Measurements from ENCODE around the gene SUV39H1. TPM values are rescaled to one million over a fixed set of nuclear protein-coding genes. Genes with fewer than 3 reads are reported as not detected.

SUV39H1 gene
- total and polyA plus RNA-seq, 2 of the 8 experiments (the other 6 are each of a cell fraction or from before 2014, with no cell fraction given): 14.8 to 27.8 TPM

- FAIRE-seq: no peak
- POLR2A ChIA-PET (ENCODE audit: partially characterized antibody): interaction anchor here (0.8 kb wide), 1 partner anchor 187 kb away, joined by 3 read pairs; no protein-coding TSS in a partner anchor
- no peak overlapping the region for H3K56ac ChIP-seq (replicated peaks; ENCODE audit: insufficient read length, low read depth, low read length)
- TF ChIP-seq ATF3 (IDR thresholded peaks at IDR 0.05; ENCODE audit: insufficient read depth, low read depth, low read length): no peak
- TF ChIP-seq PHF8 (conservative IDR thresholded peaks at IDR 0.05; ENCODE audit: low read depth, low read length): no peak
- TF ChIP-seq MAX (IDR thresholded peaks at IDR 0.05): no peak
- no peak for TF ChIP-seq HDAC6 (IDR thresholded peaks at IDR 0.05; ENCODE audit: low read depth, low read length)
- no peak for TF ChIP-seq CHD1 (IDR thresholded peaks at IDR 0.05; ENCODE audit: low read depth, low read length)
- TF ChIP-seq EGR1 (IDR thresholded peaks at IDR 0.05; ENCODE audit: borderline replicate concordance, low read depth, low read length): no peak
- TF ChIP-seq RAD21 (IDR thresholded peaks at IDR 0.05 in 1 of 2, conservative IDR thresholded peaks at IDR 0.05 in 1 of 2; ENCODE audit: low read depth in 2 of 2, low read length in 2 of 2): no peak
- no peak for TF ChIP-seq TAF1 (IDR thresholded peaks at IDR 0.05; ENCODE audit: low read depth, low read length)
- TF ChIP-seq EP300 (IDR thresholded peaks at IDR 0.05; ENCODE audit: borderline replicate concordance in 1 of 2, low read depth in 2 of 2, low read length in 2 of 2): no peak
- TF ChIP-seq POLR2A (IDR thresholded peaks at IDR 0.05; ENCODE audit: control extremely low read depth in 1 of 2, low read depth in 2 of 2, low read length in 2 of 2): no peak
- no peak for TF ChIP-seq FOSL1 (IDR thresholded peaks at IDR 0.05; ENCODE audit: insufficient read depth, low read depth, low read length)
- no peak for TF ChIP-seq TEAD4 (IDR thresholded peaks at IDR 0.05; ENCODE audit: low read depth, low read length)
- TF ChIP-seq SIRT6 (IDR thresholded peaks at IDR 0.05; ENCODE audit: low read length): no peak
Measured at GRCh38 chrX:48728653-48729052, 32.1 kb downstream of the SUV39H1 start.

More at GRCh38 chrX:48728653-48729052, 32.1 kb downstream of the SUV39H1 start:
- Histone ChIP-seq H3K27ac (ENCODE audit: low read depth, low read length) (no peak overlapping the region), H2BK5ac (ENCODE audit: low read depth, low read length) (no peak overlapping the region), H3K79me2 (ENCODE audit: control insufficient read depth in 1 of 2, insufficient read depth in 2 of 2, low read length in 2 of 2) (no peaks in the 10 kb centered on the region), H2BK120ac (replicated peaks; ENCODE audit: low read depth, low read length) (no peak overlapping the region), H3K9ac (replicated peaks in 1 of 4; ENCODE audit: extremely low read depth in 1 of 4, low read depth in 3 of 4, low read length in 3 of 4) (no peak overlapping the region), H3K23ac (ENCODE audit: insufficient read length) (no peak overlapping the region), H3K9me3 (ENCODE audit: insufficient read depth in 2 of 2, low read depth in 1 of 2, low read length in 1 of 2) (no peaks in the 10 kb centered on the region), H2BK12ac (ENCODE audit: low read depth, low read length) (no peak overlapping the region), H2BK15ac (ENCODE audit: low read length) (no peak overlapping the region), H3K4me3 (ENCODE audit: extremely low read depth in 1 of 4, insufficient read depth in 2 of 4, low read depth in 3 of 4, low read length in 4 of 4) (no peak overlapping the region), H4K91ac (replicated peaks; ENCODE audit: insufficient read length, low read length) (no peak overlapping the region), H3K23me2 (ENCODE audit: low read depth, low read length) (no peaks in the 10 kb centered on the region), H4K20me1 (replicated peaks in 1 of 2; ENCODE audit: control insufficient read depth in 1 of 2, insufficient read depth in 2 of 2, low read length in 2 of 2) (no peaks in the 10 kb centered on the region), H3K4me1 (replicated peaks in 1 of 4; ENCODE audit: control insufficient read depth in 3 of 4, insufficient read depth in 4 of 4, low read length in 3 of 4) (no peaks in the 10 kb centered on the region), H3K36me3 (ENCODE audit: control insufficient read depth in 2 of 4, insufficient read depth in 4 of 4, low read length in 3 of 4) (no peaks in the 10 kb centered on the region), H2AK5ac (ENCODE audit: low read depth, low read length) (no peak overlapping the region), H4K5ac (ENCODE audit: insufficient read length, low read depth, low read length) (no peak overlapping the region), H3K27me3 (replicated peaks in 1 of 4; ENCODE audit: control insufficient read depth in 3 of 4, extremely low read depth in 1 of 4, insufficient read depth in 3 of 4, low read length in 3 of 4) (no peaks in the 10 kb centered on the region; a peak in 1 of 7 replicates), H3K79me1 (ENCODE audit: low read depth, low read length) (no peaks in the 10 kb centered on the region), H3K4me2 (ENCODE audit: insufficient read depth in 1 of 2, low read depth in 2 of 2, low read length in 2 of 2) (no peak overlapping the region), H3K4ac (replicated peaks; ENCODE audit: insufficient read length, low read depth, low read length) (no peak overlapping the region), H2BK20ac (ENCODE audit: low read length) (no peak overlapping the region), H3K14ac (ENCODE audit: insufficient read length) (no peak overlapping the region), H4K8ac (ENCODE audit: extremely low read depth, insufficient read depth, low read length) (no peak overlapping the region), H2AFZ (ENCODE audit: low read length) (no peak overlapping the region), H3K18ac (ENCODE audit: extremely low read depth, low read length) (no peak overlapping the region)
- DNase-seq (ENCODE audit: low read depth in 1 of 2, low spot score in 2 of 2): no peak
- CTCF ChIA-PET (ENCODE audit: partially characterized antibody): no interaction called here
